ENCODE data around the gene MRPS23.

The MRPS23 gene

GRCh38 chr17:57860414-57860999 lies 10.7 kb upstream of the MRPS23 start:
- Histone ChIP-seq H3K9me3 (ENCODE audit: insufficient read depth, low read length) (no peaks in the 10 kb centered on the region), H3K9ac (ENCODE audit: low read length) (no peak overlapping the region), H3K9me2 (replicated peaks; ENCODE audit: insufficient read depth, low read length) (no peaks in the 10 kb centered on the region), H4K20me1 (ENCODE audit: low read depth, low read length) (no peaks in the 10 kb centered on the region), H3F3A (ENCODE audit: insufficient read depth) (no peaks in the 10 kb centered on the region), H3K4me2 (ENCODE audit: low read depth, low read length, poor library complexity, severe bottlenecking) (no peak overlapping the region), H3K27ac (ENCODE audit: low read depth, low read length) (no peak overlapping the region), H3K27me3 (ENCODE audit: low read length) (no peaks in the 10 kb centered on the region), H3K36me3 (ENCODE audit: low read length) (no peaks in the 10 kb centered on the region), H2AFZ (ENCODE audit: low read depth, low read length, severe bottlenecking) (no peak overlapping the region), H3K79me2 (ENCODE audit: insufficient read depth, low read length) (no peaks in the 10 kb centered on the region), H3K4me3 (ENCODE audit: insufficient read depth, low read length, poor library complexity, severe bottlenecking) (no peak overlapping the region)
- TF ChIP-seq CTCF (IDR thresholded peaks at IDR 0.05; ENCODE audit: insufficient read depth, low read length, poor library complexity, severe bottlenecking) (no peak), EZH2phosphoT487 (conservative IDR thresholded peaks at IDR 0.05; ENCODE audit: low read length) (no peak)

DNA sequence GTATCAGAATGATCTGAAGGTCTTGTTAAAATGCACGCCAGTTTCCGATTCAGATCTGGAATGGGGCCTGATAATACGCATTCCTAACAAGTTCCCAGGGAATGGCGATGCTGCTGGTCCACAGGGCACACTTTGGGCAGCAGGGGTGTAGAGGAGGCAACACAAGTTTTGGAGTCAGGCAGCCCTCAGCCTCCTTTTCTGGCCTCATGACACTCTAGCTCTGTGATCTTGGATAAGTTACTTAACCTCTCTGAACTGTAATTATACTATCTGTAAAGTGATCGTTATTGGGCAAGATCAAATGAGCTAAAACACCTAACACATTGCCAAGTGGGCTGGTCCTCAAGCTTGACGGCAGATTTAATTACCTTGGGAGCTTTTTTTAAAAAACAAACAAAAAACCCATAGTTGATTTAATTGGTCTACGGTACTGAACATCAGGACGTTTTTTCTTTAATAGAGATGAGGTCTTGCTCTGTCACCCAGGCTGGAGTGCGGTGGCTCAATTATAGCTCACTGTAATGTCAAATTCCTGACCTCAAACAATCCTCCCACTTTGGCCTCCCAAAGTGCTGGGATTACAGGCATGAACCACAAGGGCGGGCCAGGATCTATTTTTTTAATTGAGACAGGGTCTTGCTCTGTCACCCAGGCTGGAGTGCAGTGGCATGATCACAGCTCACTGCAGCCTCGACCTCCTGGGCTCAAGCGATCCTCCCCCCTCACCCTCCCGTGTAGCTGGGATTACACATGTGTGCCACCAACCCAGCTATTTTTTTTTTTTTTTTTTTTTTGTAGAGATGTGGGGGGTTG lies 10.0 kb upstream of the MRPS23 start:
- Histone ChIP-seq H3K9me3 (ENCODE audit: insufficient read depth, low read length) (no peaks in the 10 kb centered on the region), H3K79me2 (ENCODE audit: insufficient read depth, low read length) (no peaks in the 10 kb centered on the region), H4K20me1 (ENCODE audit: low read depth, low read length) (no peaks in the 10 kb centered on the region), H3K4me2 (ENCODE audit: low read depth, low read length, poor library complexity, severe bottlenecking) (no peak overlapping the region), H3K36me3 (ENCODE audit: low read length) (no peaks in the 10 kb centered on the region), H3F3A (ENCODE audit: insufficient read depth) (no peaks in the 10 kb centered on the region), H2AFZ (ENCODE audit: low read depth, low read length, severe bottlenecking) (no peak overlapping the region), H3K9ac (ENCODE audit: low read length) (no peak overlapping the region), H3K9me2 (replicated peaks; ENCODE audit: insufficient read depth, low read length) (no peaks in the 10 kb centered on the region), H3K27me3 (ENCODE audit: low read length) (no peaks in the 10 kb centered on the region), H3K27ac (ENCODE audit: low read depth, low read length) (no peak overlapping the region), H3K4me3 (ENCODE audit: insufficient read depth, low read length, poor library complexity, severe bottlenecking) (no peak overlapping the region)
- TF ChIP-seq EZH2phosphoT487 (conservative IDR thresholded peaks at IDR 0.05; ENCODE audit: low read length) (no peak), CTCF (IDR thresholded peaks at IDR 0.05; ENCODE audit: insufficient read depth, low read length, poor library complexity, severe bottlenecking) (no peak)

DNA sequence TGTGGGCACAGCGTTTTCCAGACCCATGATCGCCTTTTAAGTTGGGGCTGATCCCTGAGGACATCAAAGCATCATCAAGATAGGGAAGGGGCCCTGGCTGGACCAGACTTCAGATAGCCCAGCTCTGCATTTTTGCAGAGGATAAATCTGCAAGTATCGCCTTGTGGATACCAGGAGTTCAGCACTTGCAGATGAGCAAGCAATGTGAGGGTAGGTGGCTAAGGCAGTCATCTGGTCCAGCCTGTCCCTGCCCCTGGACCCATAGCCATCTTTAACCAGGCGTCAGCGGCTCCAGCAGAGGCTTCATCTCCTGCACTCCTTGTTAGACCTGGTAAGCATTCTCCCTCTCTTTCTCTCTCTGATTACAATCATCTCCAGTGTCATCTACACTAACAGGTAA lies 9.0 kb upstream of the MRPS23 start:
- Histone ChIP-seq H4K20me1 (ENCODE audit: low read depth, low read length) (no peaks in the 10 kb centered on the region), H3F3A (ENCODE audit: insufficient read depth) (no peaks in the 10 kb centered on the region), H3K36me3 (ENCODE audit: low read length) (no peaks in the 10 kb centered on the region), H3K4me3 (ENCODE audit: insufficient read depth, low read length, poor library complexity, severe bottlenecking) (no peak overlapping the region), H3K27ac (ENCODE audit: low read depth, low read length) (no peak overlapping the region), H3K9ac (ENCODE audit: low read length) (no peak overlapping the region), H2AFZ (ENCODE audit: low read depth, low read length, severe bottlenecking) (no peak overlapping the region), H3K27me3 (ENCODE audit: low read length) (no peaks in the 10 kb centered on the region), H3K79me2 (ENCODE audit: insufficient read depth, low read length) (no peaks in the 10 kb centered on the region), H3K4me2 (ENCODE audit: low read depth, low read length, poor library complexity, severe bottlenecking) (no peak overlapping the region), H3K9me3 (ENCODE audit: insufficient read depth, low read length) (no peaks in the 10 kb centered on the region), H3K9me2 (replicated peaks; ENCODE audit: insufficient read depth, low read length) (no peaks in the 10 kb centered on the region)
- TF ChIP-seq CTCF (IDR thresholded peaks at IDR 0.05; ENCODE audit: insufficient read depth, low read length, poor library complexity, severe bottlenecking) (no peak), EZH2phosphoT487 (conservative IDR thresholded peaks at IDR 0.05; ENCODE audit: low read length) (no peak)

Measured in SU-DHL-6 (cell line).